Measurements from ENCODE around the gene FANCE.
A peak's percentile ranks its signal among the peaks of the same experiment; 100 is the strongest.
"Not testable (repeated sequence)": the region's sequence is repeated elsewhere in the genome, so short reads cannot be mapped to it uniquely, and the experiment has no call there.

FANCE gene

GRCh38 chr6:35452183-35453090 is at the start of gene FANCE:
FANCE (plus strand) TSS chr6:35452338; CDS start chr6:35452546, 208 bp downstream.
- DNase-seq, result peak; percentile 59

GRCh38 chr6:35402856-35403191 is 49.3 kb upstream of the FANCE start:
- DNase-seq, result no peak

GRCh38 chr6:35403544-35404442 is 48.3 kb upstream of the FANCE start:
- DNase-seq, result no peak

GRCh38 chr6:35406711-35407485 is 45.2 kb upstream of the FANCE start:
- no peak for DNase-seq

GRCh38 chr6:35409245-35409644 is 42.9 kb upstream of the FANCE start:
- no peak for DNase-seq

- DNase-seq, result no peak
These were observed 42.0 kb upstream of the FANCE start for GRCh38 chr6:35410131-35410530.

- DNase-seq, result no peak
These were observed 41.1 kb upstream of the FANCE start for GRCh38 chr6:35411066-35411465.

GRCh38 chr6:35412102-35412501 is 40.0 kb upstream of the FANCE start:
- no peak for DNase-seq

GRCh38 chr6:35413911-35414310 is 38.2 kb upstream of the FANCE start:
- DNase-seq, result no peak

GRCh38 chr6:35415065-35415891 is 36.9 kb upstream of the FANCE start:
- DNase-seq, result peak; percentile 96

GRCh38 chr6:35417979-35418661 is 34.0 kb upstream of the FANCE start:
- no peak for DNase-seq

GRCh38 chr6:35419417-35419816 is 32.7 kb upstream of the FANCE start:
- no peak for DNase-seq

- no peak for DNase-seq
These were observed 32.2 kb upstream of the FANCE start for GRCh38 chr6:35419961-35420360.

- DNase-seq, result no peak
These were observed 26.9 kb upstream of the FANCE start for GRCh38 chr6:35425284-35425683.

GRCh38 chr6:35426074-35426473 is 26.1 kb upstream of the FANCE start:
- no peak for DNase-seq

GRCh38 chr6:35427435-35427834 is 24.7 kb upstream of the FANCE start:
- no peak for DNase-seq

- DNase-seq, result no peak
These were observed 24.3 kb upstream of the FANCE start for GRCh38 chr6:35427851-35428321.

- no peak for DNase-seq
These were observed 23.6 kb upstream of the FANCE start for GRCh38 chr6:35428421-35429149.

- no peak for DNase-seq
These were observed 22.7 kb upstream of the FANCE start for GRCh38 chr6:35429463-35429862.

- DNase-seq, result no peak
These were observed 19.8 kb upstream of the FANCE start for GRCh38 chr6:35432291-35432690.

- DNase-seq, result not testable (repeated sequence)
These were observed 19.4 kb upstream of the FANCE start for GRCh38 chr6:35432702-35433101.
